Fibroblast of the aortic adventitia (primary cell): ENCODE results near the gene PRR9. TPM values are rescaled to one million over a fixed set of nuclear protein-coding genes. Genes with fewer than 3 reads are reported as not detected.

Experiments
- DNase-seq: peaks from one replicate; pipeline ENCODE4 v3.0.0-alpha.2; 2010; ENCODE audit warnings: low read depth
- H3K4me3 ChIP-seq: 2 replicates; pipeline ENCODE4 v1.5.1; 2011; ENCODE audit warnings: low read depth, mild to moderate bottlenecking, control low read depth, low read length, moderate library complexity
- total RNA-seq: library from RNA; depleted of rRNA; stranded (reverse); fragments of >200 nt; gene quantifications from 2 replicates; pipeline ENCODE4 v1.2.3, GENCODE V29; 2012; ENCODE audit warnings: low replicate concordance
- TF ChIP-seq, protein P1 (sequence below): IDR thresholded peaks from 2 replicates; pipeline ENCODE4 v1.5.1; 2011; ENCODE audit warnings: mild to moderate bottlenecking, low read length, control low read depth, inconsistent platforms; ENCODE audit not compliant: insufficient read depth

PRR9 gene
- total RNA-seq, 1 donor: not detected

DNA sequence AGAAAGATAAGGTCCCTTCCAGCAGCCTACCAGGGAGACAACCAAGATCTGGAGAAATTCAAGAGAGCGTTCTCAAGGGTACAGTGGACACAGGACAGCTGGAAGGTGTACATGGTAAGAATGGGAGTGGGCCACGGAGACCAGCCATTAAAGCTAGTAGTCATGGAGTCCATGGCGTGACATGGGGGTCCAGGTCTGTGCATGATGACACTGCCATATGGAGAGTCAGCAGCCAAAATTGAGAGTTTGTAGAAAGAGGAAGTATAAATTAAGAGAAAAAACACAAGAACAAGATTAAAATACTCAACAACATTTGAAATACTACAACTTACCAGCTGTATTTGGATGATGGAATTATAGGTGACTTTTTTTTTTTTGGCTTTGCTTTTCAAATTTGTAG lies 34.2 kb downstream of the PRR9 start:
- TF ChIP-seq, protein P1, sequence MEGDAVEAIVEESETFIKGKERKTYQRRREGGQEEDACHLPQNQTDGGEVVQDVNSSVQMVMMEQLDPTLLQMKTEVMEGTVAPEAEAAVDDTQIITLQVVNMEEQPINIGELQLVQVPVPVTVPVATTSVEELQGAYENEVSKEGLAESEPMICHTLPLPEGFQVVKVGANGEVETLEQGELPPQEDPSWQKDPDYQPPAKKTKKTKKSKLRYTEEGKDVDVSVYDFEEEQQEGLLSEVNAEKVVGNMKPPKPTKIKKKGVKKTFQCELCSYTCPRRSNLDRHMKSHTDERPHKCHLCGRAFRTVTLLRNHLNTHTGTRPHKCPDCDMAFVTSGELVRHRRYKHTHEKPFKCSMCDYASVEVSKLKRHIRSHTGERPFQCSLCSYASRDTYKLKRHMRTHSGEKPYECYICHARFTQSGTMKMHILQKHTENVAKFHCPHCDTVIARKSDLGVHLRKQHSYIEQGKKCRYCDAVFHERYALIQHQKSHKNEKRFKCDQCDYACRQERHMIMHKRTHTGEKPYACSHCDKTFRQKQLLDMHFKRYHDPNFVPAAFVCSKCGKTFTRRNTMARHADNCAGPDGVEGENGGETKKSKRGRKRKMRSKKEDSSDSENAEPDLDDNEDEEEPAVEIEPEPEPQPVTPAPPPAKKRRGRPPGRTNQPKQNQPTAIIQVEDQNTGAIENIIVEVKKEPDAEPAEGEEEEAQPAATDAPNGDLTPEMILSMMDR: no peak
- no peak for DNase-seq
- H3K4me3 ChIP-seq: no peak overlapping the region

DNA sequence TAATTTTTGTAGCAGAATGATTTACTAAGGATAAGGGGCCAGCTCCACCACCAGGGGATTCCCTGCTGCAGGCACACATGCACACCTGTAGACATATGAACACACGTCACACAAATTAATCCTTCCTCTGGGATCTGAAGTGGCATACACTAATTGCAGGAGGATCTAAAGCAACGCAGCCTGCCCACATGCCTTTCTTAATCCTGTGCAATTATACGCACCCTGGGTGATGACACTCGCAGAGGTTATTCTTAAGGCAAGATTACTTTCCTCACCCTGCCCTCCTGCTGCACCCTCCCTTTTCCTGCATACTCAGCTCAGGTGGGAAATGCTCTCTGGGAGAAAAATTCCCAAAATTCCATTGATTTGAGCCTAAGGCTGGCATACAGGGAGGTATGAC lies 34.6 kb downstream of the PRR9 start:
- no peak for DNase-seq
- no peak overlapping the region for H3K4me3 ChIP-seq
- TF ChIP-seq, protein P1: no peak

DNA sequence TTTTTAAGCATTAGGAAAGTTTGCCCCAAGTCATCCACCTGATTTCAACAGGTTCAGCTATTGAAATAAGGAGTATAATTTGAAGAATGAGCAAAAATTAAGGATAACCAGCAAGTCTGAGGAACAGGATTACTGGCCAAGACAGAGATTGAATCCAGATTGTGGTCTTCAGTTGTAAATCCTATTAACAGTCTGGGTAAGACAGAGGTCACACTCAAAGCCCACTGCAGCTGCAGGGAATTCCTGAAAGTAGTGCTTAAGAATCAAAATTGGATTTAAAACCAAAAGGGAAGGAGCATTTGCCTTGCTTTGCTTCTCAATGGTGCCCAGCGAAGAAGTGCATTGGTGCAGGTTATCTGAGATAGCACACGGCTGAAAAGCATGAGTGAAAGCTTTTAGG lies 35.7 kb downstream of the PRR9 start:
- H3K4me3 ChIP-seq: no peak overlapping the region
- TF ChIP-seq, protein P1: no peak
- DNase-seq: no peak

DNA sequence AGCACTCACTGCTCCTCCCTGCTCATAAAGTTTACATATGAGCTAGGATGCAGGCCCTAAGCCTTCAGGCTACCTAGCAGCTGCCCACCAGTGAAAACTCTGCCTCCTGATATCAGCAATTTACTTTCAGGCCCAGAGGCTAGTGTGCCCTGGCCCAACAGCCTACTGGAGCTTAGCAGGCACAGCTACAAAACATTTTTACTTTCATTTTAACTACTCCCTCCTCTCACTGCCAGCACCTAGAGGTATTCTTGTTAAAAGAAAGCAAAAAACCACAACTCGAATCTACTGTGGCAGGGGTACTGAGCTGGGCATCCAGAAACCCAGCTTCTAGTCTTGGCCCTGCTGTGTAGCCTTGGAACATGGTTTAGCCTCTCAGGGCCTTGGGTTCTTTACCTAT lies 36.3 kb downstream of the PRR9 start:
- no peak overlapping the region for H3K4me3 ChIP-seq

DNA sequence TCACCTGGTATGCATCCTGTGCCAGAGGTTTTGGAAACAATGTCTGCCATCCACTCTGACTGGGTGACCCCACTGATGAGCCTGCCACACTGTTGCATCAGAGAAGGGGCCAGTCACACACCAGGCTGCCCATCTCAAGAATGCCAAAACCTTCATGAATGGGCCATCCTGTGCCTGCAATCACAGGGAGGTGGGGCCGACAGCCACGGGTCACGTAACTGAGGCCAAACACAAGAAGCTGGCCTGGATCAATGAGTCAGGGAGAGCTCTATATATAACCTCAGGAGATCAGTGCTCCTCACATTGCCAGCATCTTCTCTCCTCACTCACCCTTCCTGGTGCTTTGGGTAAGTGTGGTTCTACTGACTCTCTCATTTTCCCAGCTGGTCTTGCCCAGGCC lies 42.0 kb downstream of the PRR9 start, which contains the start of gene LORICRIN:
LORICRIN (plus strand) TSS at position 301 of the 400 bp plus-strand sequence. CDS start 1,263 bp downstream, outside the sequence.
- no peak within 1 kb of the TSS for H3K4me3 ChIP-seq
- TF ChIP-seq, protein P1: no peak
- no peak for DNase-seq

More for the DNA sequence above, 36.3 kb downstream of the PRR9 start:
- TF ChIP-seq, protein P1: no peak
- DNase-seq: no peak

DNA sequence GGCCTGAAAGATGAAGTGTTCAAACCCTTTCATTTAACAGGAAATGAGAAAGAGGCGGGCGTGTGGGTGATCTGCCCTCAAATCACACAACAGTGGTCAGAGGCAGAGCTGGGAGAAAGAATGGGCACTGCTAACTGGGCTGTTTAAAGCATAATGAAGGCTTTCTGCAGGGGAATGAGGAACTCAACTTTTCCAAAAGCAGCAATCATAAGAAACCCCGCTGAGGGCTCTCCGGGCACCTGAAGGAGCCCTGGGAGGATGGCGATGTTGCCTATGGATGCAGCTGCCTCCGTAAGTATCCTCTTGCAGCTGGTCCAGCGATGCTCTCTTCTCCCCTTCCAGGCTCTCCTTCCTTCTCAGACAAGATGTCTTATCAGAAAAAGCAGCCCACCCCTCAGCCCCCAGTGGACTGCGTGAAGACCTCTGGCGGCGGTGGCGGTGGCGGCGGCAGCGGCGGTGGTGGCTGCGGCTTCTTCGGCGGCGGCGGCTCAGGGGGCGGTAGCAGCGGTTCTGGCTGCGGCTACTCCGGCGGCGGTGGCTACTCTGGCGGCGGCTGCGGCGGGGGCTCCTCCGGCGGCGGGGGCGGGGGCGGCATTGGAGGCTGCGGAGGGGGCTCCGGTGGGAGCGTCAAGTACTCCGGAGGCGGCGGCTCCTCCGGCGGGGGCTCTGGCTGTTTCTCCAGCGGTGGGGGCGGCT lies 43.3 kb downstream of the PRR9 start:
- TF ChIP-seq, protein P1: no peak
- no peak for DNase-seq

More for the DNA sequence above, 43.3 kb downstream of the PRR9 start:
- H3K4me3 ChIP-seq: no peak overlapping the region
